GM18499 (cell line): Measurements from ENCODE around the gene ZNF560.
A peak's percentile ranks its signal among the peaks of the same experiment; 100 is the strongest.

Experiments used
- ATAC-seq: cut with Tn5 transposase; IDR thresholded peaks from one replicate; pipeline ENCODE4 v1.9.1; 2021; ENCODE audit warnings: moderate number of reproducible peaks; ENCODE audit not compliant: insufficient read depth, unreplicated experiment

Gene ZNF560

GRCh38 chr19:9445037-9445436, 53.4 kb downstream of the ZNF560 start:
- ATAC-seq = no peak

- no peak for ATAC-seq
Measured at GRCh38 chr19:9436358-9436757, 62.1 kb downstream of the ZNF560 start.

GRCh38 chr19:9435279-9436268, 62.8 kb downstream of the ZNF560 start, which contains the start of gene ZNF266:
ZNF266 (minus strand) TSS chr19:9435573; CDS start chr19:9420089, 15,484 bp downstream.
- ATAC-seq = peak; percentile 73

DNA sequence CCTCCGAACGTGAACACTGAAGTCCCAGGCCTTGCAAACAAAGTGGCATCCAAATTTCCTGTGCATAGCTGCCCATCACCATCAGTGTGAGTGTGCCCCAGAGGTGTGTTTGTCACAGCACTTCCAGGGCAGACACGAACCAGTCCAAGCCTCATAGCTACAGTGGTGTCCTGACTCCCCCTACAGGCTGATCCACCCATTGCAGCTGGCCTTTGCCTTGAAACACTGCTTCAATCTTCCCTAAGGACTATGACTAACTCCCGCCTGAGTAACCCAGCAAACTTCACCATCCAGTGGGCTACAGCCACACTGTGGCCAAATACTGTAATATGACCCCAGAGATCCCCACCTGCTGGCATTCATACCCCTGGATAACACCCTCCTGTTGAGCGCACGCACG, 66.9 kb downstream of the ZNF560 start:
- ATAC-seq = no peak

- no peak for ATAC-seq
Measured at GRCh38 chr19:9430444-9430843, 68.0 kb downstream of the ZNF560 start.

DNA sequence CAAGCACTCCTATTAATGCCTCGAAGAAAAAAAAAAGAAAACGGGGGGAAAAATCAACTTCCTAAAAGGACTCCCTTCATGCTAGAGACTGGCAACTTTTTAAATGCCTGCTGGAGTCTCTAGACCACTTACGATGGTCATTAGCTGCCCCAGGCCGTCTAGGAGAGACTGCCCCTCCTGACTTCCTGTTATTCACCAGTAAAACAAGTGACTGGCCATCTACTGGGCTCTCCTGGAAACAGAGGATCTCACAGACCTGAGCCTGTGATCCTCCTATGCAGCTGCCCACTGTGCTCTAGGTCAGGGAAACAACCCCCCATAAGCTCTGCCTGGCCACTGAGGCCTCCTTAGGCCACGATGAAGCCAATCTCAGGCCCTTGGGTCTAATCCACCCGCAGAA, 70.5 kb downstream of the ZNF560 start:
- ATAC-seq = no peak
